GM15510 (cell line): ENCODE measurements around the gene GPX3.

Source experiments
- POLR2A ChIP-seq: IDR thresholded peaks from 3 replicates; pipeline ENCODE4 v1.6.1; 2011; ENCODE audit warnings: borderline replicate concordance; ENCODE audit not compliant: insufficient read length; ENCODE audit errors: extremely low read depth

GPX3 gene

DNA sequence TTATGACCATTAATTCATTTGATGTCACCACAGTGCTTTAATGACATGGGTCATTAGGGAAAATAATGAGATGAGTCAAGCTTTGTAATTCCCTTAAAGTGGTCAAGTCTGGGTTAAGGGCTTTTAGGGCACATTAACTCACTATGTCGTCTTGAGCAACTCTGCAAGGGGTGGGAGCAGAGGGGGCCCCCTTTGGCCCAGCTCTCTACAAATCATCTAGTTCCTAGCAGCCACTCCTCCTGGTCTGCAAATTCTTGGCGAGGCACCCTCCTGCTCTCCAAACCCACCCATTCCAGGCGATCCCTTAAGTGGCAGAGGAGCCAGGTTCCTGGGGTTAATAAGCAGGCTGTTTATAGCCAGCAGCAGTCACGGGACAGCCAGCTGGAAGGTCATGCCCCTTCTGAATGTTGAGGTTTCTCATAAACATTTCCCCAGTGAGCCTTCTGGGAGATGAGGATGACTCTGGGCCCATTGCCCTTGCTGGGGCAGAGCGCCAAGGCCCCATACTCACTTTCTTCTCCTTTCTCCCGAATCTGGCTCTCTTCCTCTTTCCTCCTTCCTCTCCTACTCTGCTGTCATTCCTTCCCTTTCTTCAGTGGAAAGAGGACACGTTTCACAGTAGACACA, 14.3 kb upstream of the GPX3 start:
- TF ChIP-seq POLR2A, result no peak

DNA sequence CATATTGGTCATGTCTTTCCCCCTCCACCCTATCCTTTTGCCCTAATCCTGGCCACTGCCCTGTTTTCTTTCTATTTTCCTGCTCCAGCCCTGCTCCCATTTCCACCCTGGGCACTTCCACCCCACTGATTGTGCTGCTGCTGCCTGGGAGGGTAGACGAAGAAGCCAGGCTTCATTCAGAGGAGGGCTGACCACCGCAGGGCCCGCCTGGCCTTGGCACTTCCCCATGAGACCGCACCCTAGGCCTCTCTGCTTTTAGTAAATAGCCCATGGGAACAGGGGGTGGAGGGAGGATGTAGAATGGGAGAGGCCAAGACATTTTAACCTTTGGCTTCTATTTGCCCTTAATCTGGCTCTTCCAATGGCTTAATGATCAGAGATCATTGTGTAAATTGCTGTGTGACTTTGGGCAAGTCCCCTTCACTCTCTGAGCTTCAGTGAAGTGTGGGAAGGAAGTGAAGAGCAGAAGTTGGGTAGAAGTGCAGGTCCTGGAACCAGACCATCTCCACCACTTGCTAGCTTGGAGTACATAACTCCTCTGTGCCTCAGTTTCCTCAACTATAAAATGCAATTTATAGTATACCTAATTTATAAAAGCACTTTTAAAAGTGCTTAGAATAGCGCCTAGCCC, 13.6 kb upstream of the GPX3 start:
- no peak for TF ChIP-seq POLR2A

DNA sequence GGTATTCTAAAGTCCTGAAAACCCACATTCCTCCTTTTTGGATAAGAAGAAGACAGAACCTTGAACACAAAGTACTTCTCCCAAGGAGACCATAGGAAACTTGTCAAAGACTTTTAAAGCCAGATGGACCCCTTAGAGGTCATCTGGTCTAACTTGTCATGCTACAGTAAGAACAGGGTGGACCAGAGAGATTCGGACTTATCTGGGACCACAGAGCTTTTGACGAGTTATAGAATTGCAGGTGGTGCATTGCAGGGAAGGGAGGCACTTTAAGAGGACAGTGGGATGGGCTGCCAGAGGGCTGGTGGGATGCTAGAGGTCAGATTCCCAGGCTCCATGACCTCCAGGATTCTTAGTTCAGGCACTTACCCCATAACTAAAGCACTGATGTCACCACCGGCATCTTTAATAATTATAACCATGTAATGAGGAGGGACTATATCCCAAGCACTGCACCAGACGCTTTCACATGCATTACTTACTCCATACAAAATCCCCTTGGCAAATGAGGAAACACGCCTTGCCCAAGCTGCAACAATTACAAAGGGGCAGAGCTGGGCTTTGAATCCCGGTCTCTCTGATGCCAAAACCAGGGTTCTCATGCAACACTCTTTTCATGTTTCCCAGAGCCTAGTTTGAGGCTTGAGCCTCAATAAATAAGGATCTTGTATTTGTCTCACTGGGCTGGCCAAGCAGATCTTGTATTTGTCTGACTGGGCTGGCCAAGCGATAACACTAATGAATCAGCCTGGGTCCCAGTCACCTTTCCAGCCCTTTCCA, 12.8 kb upstream of the GPX3 start:
- no peak for TF ChIP-seq POLR2A

DNA sequence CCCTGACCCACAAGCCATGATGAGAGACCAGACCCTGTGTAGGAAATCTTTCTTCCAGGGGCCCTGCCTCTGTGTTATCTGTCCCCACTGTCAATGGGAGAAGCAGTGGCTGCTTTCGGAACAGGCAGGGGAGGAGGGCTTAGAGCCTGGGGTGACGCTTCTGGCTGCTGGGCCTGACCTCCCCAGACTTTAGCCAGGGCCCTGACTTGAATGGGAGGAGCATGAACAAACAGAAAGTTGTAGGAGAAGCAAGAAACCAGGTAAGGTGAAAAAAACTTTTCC, 12.2 kb upstream of the GPX3 start:
- no peak for TF ChIP-seq POLR2A

DNA sequence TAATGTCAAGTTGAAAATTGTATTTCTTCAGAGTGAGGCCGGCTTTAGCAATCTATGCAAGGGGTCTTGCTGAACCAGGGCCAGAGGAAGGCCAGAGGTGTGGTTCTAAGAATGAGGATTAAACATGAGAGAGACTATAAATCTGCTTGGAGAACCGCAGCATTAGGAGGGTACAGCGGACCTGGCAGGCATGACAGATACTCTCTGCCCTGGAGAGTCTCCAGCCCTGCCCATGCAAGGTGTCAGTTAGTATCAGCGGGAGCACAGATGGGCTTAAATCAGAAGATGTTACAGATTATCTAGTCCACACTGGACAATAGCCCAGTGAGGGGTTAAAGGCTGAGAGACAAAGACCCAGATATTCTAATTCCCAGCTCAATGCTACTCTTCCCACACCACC, 11.5 kb upstream of the GPX3 start:
- TF ChIP-seq POLR2A, result no peak

DNA sequence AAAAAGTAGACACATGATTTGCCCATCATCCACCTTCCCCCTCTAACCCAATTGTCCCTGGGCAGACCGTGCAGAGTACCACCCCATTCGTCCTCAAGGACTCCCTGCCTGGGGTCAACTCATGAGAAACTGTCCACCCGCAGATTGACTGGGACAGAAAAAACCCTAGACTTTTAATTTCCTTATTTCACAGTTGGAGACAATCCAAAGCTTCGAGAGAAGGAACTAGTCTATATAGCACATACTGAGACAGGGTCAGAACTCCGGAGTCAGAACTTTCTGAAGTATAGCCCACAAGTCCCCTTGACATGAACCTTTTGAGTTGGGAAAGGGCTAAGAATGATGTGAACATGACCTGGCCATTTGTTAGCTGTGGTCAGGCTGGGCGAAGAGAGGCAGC, 7.5 kb upstream of the GPX3 start:
- no peak for TF ChIP-seq POLR2A

DNA sequence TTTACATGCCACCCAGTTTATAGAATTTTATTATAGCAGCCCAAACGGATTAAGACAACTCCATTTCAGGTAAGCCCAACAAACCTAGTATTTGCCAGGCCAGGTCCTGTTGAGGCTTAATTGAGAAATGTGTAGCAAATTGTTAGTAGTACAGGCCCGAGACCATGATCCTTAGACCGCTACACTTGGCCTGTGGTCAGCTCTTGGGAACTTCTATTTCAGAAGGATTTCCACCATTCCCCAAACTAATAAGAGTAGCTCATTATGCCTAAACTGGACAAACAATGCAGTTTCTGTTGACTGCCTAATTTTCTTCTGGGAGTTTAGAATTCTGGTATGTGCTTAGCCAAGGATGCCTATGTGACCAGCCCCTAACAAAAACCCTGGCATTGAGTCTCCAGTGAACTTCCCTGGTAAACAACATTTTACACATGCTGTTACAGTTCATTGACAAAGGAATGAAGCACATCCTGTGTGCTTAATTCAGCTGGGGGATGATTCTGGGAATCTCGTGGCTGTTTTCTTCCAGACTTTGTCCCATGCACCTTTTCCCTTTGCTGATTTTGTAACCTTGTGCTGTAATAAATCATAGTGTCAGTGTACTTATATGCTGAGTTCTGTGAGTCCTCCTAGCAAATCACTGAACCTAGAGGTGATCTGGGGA, 5.6 kb upstream of the GPX3 start:
- TF ChIP-seq POLR2A, result no peak

DNA sequence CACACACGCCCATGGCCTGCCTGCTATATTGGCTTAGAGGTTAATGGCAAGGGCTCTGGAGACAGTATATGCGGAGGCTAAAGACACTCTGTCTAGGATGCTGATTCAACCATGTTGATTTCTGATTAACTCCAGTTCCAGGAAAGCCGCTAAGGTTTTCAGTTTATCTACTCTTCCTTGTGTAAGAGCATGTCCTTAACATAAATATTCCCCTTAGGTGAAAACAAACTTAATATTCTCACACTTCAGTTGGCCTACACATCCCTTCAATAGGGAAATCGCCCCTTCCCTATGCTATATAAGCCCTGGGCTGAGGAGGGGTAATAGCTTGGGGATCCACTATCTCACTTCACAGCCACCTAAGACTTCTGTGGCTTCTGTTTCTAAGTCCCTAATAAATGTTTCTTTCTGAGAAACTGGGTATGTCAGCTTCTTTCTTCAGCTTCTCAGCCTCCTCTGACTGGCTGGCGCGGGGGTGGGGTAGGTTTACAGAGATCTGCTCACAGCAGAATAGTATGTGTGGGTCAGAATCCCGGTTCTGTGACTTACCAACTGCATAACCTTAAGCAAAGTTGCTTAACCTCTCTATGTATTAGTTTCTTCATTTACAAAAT, 4.3 kb upstream of the GPX3 start:
- no peak for TF ChIP-seq POLR2A

DNA sequence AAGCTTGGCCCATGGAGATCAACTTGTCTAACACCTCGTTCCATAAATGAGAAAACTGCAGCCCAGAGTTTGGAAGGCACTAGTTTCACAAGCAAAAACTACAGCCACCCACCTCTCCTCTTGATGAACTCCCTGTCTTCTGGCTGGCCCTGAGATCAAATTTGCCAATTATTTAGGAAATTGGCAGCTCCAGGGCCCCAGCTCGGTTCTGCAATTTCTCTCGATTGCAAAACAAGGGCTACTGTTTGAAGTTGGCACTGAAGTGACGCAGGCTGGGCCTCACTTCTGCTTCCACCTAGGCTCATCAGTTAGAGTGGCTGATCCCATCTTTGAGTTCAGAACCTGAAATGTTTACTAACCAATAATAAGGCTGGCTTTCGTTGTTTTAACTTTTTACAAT, 3.7 kb upstream of the GPX3 start:
- TF ChIP-seq POLR2A, result no peak

DNA sequence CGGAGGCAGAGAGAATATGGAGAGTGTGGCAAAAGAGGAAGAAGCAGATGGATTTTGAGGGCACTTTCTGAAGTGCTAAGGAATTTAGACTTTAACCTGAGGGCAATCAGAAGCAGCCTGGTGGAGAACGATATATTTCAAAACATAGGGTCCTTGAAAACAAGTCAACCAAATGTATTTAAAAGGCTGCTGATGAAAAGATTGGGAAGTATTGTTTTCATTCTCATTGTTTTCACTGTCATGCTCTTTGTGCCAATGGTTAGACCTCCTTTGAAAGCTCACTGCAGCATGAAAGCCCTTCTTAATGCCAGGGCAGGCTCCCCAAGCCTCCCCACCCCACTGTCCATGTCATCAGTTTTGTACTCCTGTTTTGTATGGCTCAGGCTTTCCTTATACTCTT, 2.5 kb upstream of the GPX3 start:
- TF ChIP-seq POLR2A, result no peak

DNA sequence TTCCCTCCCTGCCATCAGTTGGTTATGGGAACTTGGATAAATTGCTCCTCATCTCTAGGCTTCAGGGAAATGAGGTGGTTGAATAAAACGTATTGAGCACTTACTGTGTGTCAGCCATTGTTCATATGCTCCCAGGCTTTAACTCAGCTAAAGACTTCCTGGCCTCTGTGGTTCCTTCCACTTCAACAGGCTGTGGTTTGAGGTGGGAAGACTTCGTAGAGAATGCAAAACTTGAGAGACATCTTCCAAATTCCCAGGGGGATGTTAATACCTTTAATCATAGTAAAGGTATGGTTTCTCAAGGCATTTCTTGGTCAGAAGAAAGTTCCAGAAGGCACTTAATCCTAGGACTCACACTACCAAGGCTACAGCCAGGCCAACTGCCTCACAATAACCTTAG, 1.5 kb upstream of the GPX3 start:
- TF ChIP-seq POLR2A, result no peak

DNA sequence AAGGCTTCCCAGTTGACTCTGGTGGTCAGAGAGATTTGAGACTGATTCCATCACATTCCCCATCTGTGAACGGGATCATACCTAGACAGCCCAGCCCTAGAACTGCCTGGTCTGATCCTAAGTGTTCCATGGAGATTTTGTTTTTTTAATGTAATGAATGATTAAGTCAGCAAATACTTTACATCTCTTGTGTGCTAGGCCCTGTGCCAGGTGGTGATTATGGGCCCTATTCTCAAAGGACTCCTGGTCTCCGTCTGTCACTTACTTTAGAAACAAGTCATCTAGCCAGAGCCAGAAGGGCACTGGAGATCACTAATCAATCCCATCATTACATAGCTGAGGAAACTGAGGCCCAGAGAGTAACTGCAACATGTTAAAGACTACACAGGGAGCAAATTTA, 1.1 kb upstream of the GPX3 start:
- TF ChIP-seq POLR2A, result no peak

DNA sequence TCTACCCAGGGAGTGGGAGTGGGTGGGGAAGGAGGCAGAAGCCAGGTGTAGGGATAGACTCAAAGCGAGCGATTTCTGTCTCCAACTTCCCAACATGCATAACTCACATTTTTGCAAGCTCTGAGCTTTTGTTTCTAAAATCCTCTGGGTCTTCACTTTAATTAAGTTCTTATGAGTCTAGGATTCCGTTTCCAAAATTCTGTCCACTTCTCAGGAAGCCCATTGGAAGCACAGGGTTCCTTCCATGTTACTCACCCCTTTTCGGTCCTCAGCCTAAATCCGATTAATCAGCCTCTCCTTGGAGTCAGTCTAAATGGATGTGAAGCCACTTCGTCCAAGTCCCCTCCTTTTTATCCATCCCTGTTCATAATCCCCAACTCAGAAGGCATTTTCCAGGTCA, 1.4 kb downstream of the GPX3 start:
- no peak for TF ChIP-seq POLR2A

DNA sequence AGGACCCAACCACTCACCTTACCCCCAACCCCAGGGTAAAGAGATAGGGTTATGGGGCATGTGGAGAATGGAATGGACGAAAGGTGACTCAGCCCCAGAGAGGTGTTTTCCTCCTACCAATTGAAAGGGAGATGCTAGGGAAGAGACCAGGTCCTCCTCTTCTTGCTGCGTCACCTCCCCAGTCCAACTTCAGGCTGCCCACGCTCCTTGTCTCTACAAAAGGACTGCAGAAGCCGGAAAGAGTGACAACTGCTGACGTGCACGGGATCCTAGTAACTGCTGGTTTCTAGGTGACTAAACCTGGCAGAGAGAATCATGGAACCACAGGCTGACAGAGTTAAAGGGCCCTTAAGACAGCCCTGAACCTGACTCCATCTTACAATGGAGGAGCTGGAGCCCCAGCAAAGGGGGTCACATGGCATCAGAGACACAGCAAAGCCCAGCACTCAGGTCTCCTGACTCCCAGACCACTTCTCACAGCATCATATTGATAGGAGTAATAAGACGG, 2.2 kb downstream of the GPX3 start:
- TF ChIP-seq POLR2A, result no peak

DNA sequence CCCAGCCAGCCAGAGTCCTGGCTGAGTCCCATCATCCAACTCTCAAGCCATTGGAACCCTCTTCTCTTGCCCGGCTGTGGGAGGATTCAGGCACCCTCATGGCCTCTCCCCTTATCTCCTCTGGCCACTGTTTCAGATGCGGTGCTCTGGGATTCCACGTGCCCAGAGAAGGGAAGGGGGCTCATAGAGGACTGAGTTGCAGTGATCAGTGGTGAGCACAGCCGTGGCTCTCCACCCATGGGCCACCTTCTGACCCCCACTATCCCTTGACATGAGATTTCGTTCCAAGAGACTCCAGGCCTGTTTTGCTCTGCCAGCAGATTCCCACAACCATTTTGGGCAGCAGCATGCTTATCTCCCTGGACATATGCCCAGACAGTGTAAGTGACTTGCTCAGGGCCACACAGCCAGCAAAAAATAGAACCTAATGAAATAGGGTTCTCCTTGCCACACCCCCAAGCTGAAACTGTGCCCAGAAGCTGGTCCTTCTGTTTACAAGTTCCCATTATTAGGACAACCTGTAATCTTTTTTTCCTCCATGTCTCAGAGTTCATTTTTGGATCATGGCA, 2.7 kb downstream of the GPX3 start:
- TF ChIP-seq POLR2A, result no peak

DNA sequence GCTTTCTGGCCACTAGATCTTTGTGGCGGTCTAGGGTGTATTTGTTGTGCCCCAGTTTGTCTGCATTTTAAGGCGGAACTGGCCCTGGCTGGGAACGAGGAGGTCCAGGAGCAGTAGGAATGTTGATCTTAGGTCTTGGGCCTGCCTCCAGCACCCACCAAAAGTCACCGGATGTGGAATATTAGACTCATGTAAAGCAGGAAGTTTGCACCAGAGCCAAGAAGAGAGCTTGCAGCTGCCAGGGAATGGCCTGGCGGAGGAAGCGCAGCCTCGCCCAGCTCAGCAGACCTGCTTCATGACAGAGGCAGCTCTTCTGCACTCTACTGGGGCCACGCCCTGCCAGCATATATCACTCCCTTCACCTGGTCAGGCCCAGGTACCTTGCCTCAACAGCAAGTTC, 3.3 kb downstream of the GPX3 start:
- no peak for TF ChIP-seq POLR2A
